Caco-2 (cell line): ENCODE measurements around the gene DLD. TPM values are rescaled to one million over a fixed set of nuclear protein-coding genes. Genes with fewer than 3 reads are reported as not detected.

Experiments used
- BruUV-seq: library from RNA; stranded (reverse); fragments of 400-500 nt; replicated peaks from 2 replicates; lab custom pipeline; 2021; lab: Mats Ljungman, UMichigan
- CTCF ChIA-PET: fragments of 300-600 bp; sonication (Branson Sonifier 250); formaldehyde crosslinking; loops from one replicate; lab custom pipeline; 2022; ENCODE audit warnings: antibody characterized with exemption; lab: Charles Lee
- POLR2A ChIA-PET: fragments of 300-600 bp; sonication (Branson Sonifier 250); formaldehyde crosslinking; loops from one replicate; lab custom pipeline; 2022; ENCODE audit warnings: antibody characterized with exemption; lab: Charles Lee
- DNase-seq, 2 experiments: peaks; one replicate each; pipeline versions ENCODE4 v3.0.0 to v3.0.0-alpha.2; 2020 to 2022
- H3K27me3 ChIP-seq: replicated peaks from 2 replicates; pipeline ENCODE4 v1.6.0; 2011; ENCODE audit warnings: low read length; ENCODE audit not compliant: control insufficient read depth, insufficient read depth
- H3K36me3 ChIP-seq: 2 replicates; pipeline ENCODE4 v1.5.1; 2011; ENCODE audit warnings: low read length; ENCODE audit not compliant: control insufficient read depth, insufficient read depth
- H3K4me1 ChIP-seq: fragments of 250-450 bp; sonication (Bioruptor Pico); 2 replicates; pipeline ENCODE4 v1.5.1; 2020; ENCODE audit warnings: mild to moderate bottlenecking
- H3K4me3 ChIP-seq: 2 replicates; pipeline ENCODE4 v1.5.1; 2011; ENCODE audit warnings: low read depth, mild to moderate bottlenecking, control low read depth, low read length
- H3K9me3 ChIP-seq: fragments of 250-450 bp; sonication (Bioruptor Pico); 2 replicates; pipeline ENCODE4 v1.5.1; 2020; ENCODE audit warnings: mild to moderate bottlenecking, moderate library complexity
- H3K27ac Mint-ChIP-seq: one replicate; pipeline ENCODE4 v1.8.0; 2022; ENCODE audit warnings: mixed read lengths; ENCODE audit not compliant: unreplicated experiment
- H3K27me3 Mint-ChIP-seq: one replicate; pipeline ENCODE4 v1.8.0; 2022; ENCODE audit warnings: mixed read lengths; ENCODE audit not compliant: insufficient read depth, unreplicated experiment
- H3K36me3 Mint-ChIP-seq: one replicate; pipeline ENCODE4 v1.8.0; 2022; ENCODE audit warnings: mild to moderate bottlenecking, mixed read lengths; ENCODE audit not compliant: insufficient read depth, unreplicated experiment
- H3K4me1 Mint-ChIP-seq: one replicate; pipeline ENCODE4 v1.8.0; 2022; ENCODE audit warnings: low read depth, mixed read lengths; ENCODE audit not compliant: unreplicated experiment
- H3K4me3 Mint-ChIP-seq: one replicate; pipeline ENCODE4 v1.8.0; 2022; ENCODE audit warnings: mild to moderate bottlenecking, moderate library complexity, mixed read lengths; ENCODE audit not compliant: unreplicated experiment
- H3K9me3 Mint-ChIP-seq: one replicate; pipeline ENCODE4 v1.8.0; 2022; ENCODE audit warnings: mixed read lengths; ENCODE audit not compliant: unreplicated experiment
- CTCF ChIP-seq, 2 experiments: fragments of 200-600 bp in 1 of 2; IDR thresholded peaks; 1 replicate in 1 of 2; 2 replicates in 1 of 2; pipeline versions ENCODE4 v1.5.1 to v1.8.0; 2011 to 2022; ENCODE audit warnings: antibody characterized with exemption in 1 of 2, control low read depth in 1 of 2, inconsistent platforms in 1 of 2, low read depth in 1 of 2, low read length in 1 of 2, mild to moderate bottlenecking in 1 of 2, moderate library complexity in 1 of 2; ENCODE audit not compliant: insufficient read depth in 1 of 2, severe bottlenecking in 1 of 2, unreplicated experiment in 1 of 2
- intact Hi-C: fragments of 100-400 bp; cut with micrococcal nuclease; formaldehyde crosslinking; loops from one replicate; pipeline ENCODE4 v1.10.0; 2022; ENCODE audit not compliant: unreplicated experiment
- total RNA-seq: library from RNA; stranded (reverse); gene quantifications from 2 replicates; pipeline ENCODE4 v1.2.3, GENCODE V29; 2022

Gene DLD
- total RNA-seq, 1 experiment from 2014 or later = 141 TPM

GRCh38 chr7:107922886-107923285, 31.9 kb downstream of the DLD start:
- POLR2A ChIA-PET = no interaction called here

GRCh38 chr7:107924841-107925504, 34.0 kb downstream of the DLD start:
- no peak for DNase-seq
- Histone ChIP-seq H3K27me3 (no peaks in the 10 kb centered on the region), H3K9me3 (no peaks in the 10 kb centered on the region), H3K4me3 (no peak overlapping the region), H3K36me3 (peaks cover 3% of the 10 kb centered on the region; the same call in 1 of the 2 replicates), H3K4me1 (no peaks in the 10 kb centered on the region)
- no peak for TF ChIP-seq CTCF (IDR thresholded peaks at IDR 0.05; ENCODE audit: insufficient read depth in 1 of 2, low read depth in 1 of 2, low read length in 1 of 2, severe bottlenecking in 1 of 2, unreplicated experiment in 1 of 2)
- H3K27me3 Mint-ChIP-seq = no peaks in the 10 kb centered on the region
- POLR2A ChIA-PET = no interaction called here
- no TSS peak for BruUV-seq
- CTCF ChIA-PET = no interaction called here
- no peaks in the 10 kb centered on the region for H3K9me3 Mint-ChIP-seq
- peaks cover 99% of the 10 kb centered on the region for H3K36me3 Mint-ChIP-seq
- H3K4me1 Mint-ChIP-seq = peaks cover 5% of the 10 kb centered on the region
- intact Hi-C loops = no loop called here
- H3K27ac Mint-ChIP-seq = no peak overlapping the region
- no peak overlapping the region for H3K4me3 Mint-ChIP-seq

More at GRCh38 chr7:107922886-107923285, 31.9 kb downstream of the DLD start:
- no peaks in the 10 kb centered on the region for H3K9me3 Mint-ChIP-seq
- BruUV-seq = no TSS peak
- H3K36me3 ChIP-seq = peaks cover 3% of the 10 kb centered on the region
- no peaks in the 10 kb centered on the region for H3K9me3 ChIP-seq
- no peak for TF ChIP-seq CTCF (IDR thresholded peaks at IDR 0.05; ENCODE audit: insufficient read depth in 1 of 2, low read depth in 1 of 2, low read length in 1 of 2, severe bottlenecking in 1 of 2, unreplicated experiment in 1 of 2)
- intact Hi-C loops = no loop called here
- 0 out of 2 replicates have a peak, but pooled peaks cover 6% of the 10 kb centered on the region for H3K4me1 ChIP-seq
- H3K27me3 ChIP-seq = no peaks in the 10 kb centered on the region
- H3K27ac Mint-ChIP-seq = no peak overlapping the region
- H3K4me3 ChIP-seq = no peak overlapping the region
- CTCF ChIA-PET = no interaction called here
- DNase-seq = no peak
- H3K27me3 Mint-ChIP-seq = no peaks in the 10 kb centered on the region
- H3K4me3 Mint-ChIP-seq = no peak overlapping the region
- peaks cover 5% of the 10 kb centered on the region for H3K4me1 Mint-ChIP-seq
- H3K36me3 Mint-ChIP-seq = peaks cover 97% of the 10 kb centered on the region

GRCh38 chr7:107926481-107926880, 35.5 kb downstream of the DLD start:
- no peak for TF ChIP-seq CTCF (IDR thresholded peaks at IDR 0.05; ENCODE audit: insufficient read depth in 1 of 2, low read depth in 1 of 2, low read length in 1 of 2, severe bottlenecking in 1 of 2, unreplicated experiment in 1 of 2)
- H3K4me1 Mint-ChIP-seq = no peaks in the 10 kb centered on the region
- ChIA-PET CTCF (no interaction called here), POLR2A (no interaction called here)
- H3K36me3 ChIP-seq = peaks cover 3% of the 10 kb centered on the region; the same call in 1 of the 2 replicates
- H3K4me3 ChIP-seq = no peak overlapping the region
- no peak overlapping the region for H3K4me3 Mint-ChIP-seq
- no TSS peak for BruUV-seq
- no peaks in the 10 kb centered on the region for H3K9me3 ChIP-seq
- H3K27ac Mint-ChIP-seq = no peak overlapping the region
- peaks cover 98% of the 10 kb centered on the region for H3K36me3 Mint-ChIP-seq
- no peaks in the 10 kb centered on the region for H3K9me3 Mint-ChIP-seq
- no peaks in the 10 kb centered on the region for H3K4me1 ChIP-seq
- intact Hi-C loops = no loop called here
- no peak for DNase-seq
- H3K27me3 Mint-ChIP-seq = no peaks in the 10 kb centered on the region
- H3K27me3 ChIP-seq = no peaks in the 10 kb centered on the region
